H1 (cell line): Measurements from ENCODE around the gene ARL2. TPM values are rescaled to one million over a fixed set of nuclear protein-coding genes. Genes with fewer than 3 reads are reported as not detected.

Experiments used
- BACH1 ChIP-seq: IDR thresholded peaks from 2 replicates; pipeline ENCODE4 v1.6.1; 2012; ENCODE audit warnings: low read length, improper control_type of control experiment
- CBX8 ChIP-seq: fragments of 300-800, 300-1000 bp; sonication (generic); IDR thresholded peaks from 2 replicates; pipeline ENCODE4 v1.7.1; 2016; ENCODE audit warnings: low read depth, low read length, borderline replicate concordance
- KDM1A ChIP-seq: fragments of 200-600, 300-600 bp; sonication (generic); IDR thresholded peaks from 2 replicates; pipeline ENCODE4 v1.7.1; 2016; ENCODE audit warnings: mild to moderate bottlenecking, low read length, borderline replicate concordance
- SP1 ChIP-seq: IDR thresholded peaks from 2 replicates; pipeline ENCODE4 v1.6.1; 2011; ENCODE audit warnings: low read depth, low read length
- SP2 ChIP-seq: IDR thresholded peaks from 2 replicates; pipeline ENCODE4 v1.6.1; 2012; ENCODE audit warnings: mild to moderate bottlenecking, low read length, inconsistent platforms
- ZNF274 ChIP-seq: IDR thresholded peaks from 2 replicates; pipeline ENCODE4 v1.7.0; 2012; ENCODE audit warnings: low read length, borderline replicate concordance; ENCODE audit errors: extremely low read depth
- polyA plus RNA-seq, 7 experiments: library from polyadenylated mRNA; depleted of rRNA in 3 of 7; stranded (reverse) in 5 of 7; unstranded in 2 of 7; fragments of >200 nt in 5 of 7; fragments of 200-250 nt in 2 of 7; gene quantifications; 1 replicate in 5 of 7; 2 replicates in 1 of 7; 4 replicates in 1 of 7; pipeline versions ENCODE4 v1.2.1 to v1.2.3, GENCODE V29; 2011 to 2013; ENCODE audit warnings: missing spikeins in 2 of 7, mixed read lengths in 2 of 7
- total RNA-seq: library from RNA; stranded (reverse); fragmentation: NEBNext Ultra II Directional; extraction: Animal tissue kit (Norgen Biotek cat#: 25700); gene quantifications from 2 replicates; pipeline ENCODE4 v1.2.1, GENCODE V29; 2021
- TF ChIP-seq, protein P1 (sequence below): IDR thresholded peaks from 2 replicates; pipeline ENCODE4 v1.6.1; 2011; ENCODE audit warnings: low read length, improper control_type of control experiment

ARL2 gene
- total and polyA plus RNA-seq, 2 of the 8 experiments (the other 6 are each of a cell fraction or from before 2014, with no cell fraction given) = 186 to 535 TPM

DNA sequence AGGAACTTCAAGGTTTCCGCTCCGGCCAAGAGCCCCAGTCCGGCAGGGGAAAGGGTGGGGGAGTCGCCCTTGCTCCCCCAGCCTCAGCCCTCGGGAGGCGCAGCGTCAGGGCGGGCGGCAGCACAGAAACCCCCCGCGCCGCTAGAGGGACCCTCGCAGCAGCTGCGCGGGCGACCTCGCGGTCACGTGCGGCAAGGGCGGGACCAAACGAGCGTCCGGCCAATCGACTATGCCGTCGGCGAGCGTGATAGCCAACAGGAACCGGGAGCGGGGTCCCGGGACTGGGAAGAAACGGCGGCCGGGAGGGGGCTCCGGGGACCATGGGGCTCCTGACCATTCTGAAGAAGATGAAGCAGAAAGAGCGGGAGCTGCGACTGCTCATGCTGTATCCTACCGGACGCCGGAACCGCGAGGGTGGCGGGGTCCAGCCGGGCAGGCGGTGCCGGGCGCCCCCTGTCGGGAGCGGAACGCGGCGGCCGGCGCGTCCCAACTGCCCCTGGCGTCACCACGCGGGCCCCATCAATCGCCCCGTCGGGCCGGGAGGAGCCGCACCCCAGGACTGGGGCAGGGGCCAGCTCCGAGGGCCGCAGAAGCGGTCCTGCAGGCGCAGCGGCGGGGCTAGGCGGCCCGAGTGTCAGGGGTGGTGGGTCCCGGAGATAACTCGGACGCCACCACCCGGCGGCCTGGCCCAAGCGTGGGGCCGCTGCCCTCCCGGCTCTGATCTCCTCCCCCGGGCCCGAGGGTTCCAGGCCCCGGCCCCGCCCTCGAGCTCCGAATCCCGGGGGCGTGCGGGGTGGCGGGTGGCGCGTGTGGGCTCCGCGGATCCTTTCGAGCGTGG, at the start of gene ARL2 (continued):
- TF ChIP-seq, protein P1, sequence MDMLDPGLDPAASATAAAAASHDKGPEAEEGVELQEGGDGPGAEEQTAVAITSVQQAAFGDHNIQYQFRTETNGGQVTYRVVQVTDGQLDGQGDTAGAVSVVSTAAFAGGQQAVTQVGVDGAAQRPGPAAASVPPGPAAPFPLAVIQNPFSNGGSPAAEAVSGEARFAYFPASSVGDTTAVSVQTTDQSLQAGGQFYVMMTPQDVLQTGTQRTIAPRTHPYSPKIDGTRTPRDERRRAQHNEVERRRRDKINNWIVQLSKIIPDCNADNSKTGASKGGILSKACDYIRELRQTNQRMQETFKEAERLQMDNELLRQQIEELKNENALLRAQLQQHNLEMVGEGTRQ = peak; percentile 93
- TF ChIP-seq BACH1 (peak; percentile 36; the same call in 1 of the 2 replicates), SP1 (0 out of 2 replicates have a peak, but pooled peaks have one; percentile 21), ZNF274 (no peak), SP2 (peak; percentile 32; the same call in 1 of the 2 replicates), KDM1A (no peak), CBX8 (no peak)
